Gastrocnemius medialis (tissue), 4 donors: ENCODE results near the gene PXDN.

Source experiments
- POLR2A ChIP-seq, 2 donors: fragments of 450-650 bp; IDR thresholded peaks; one replicate each; pipeline ENCODE4 v1.6.1; 2017; ENCODE audit warnings: antibody characterized with exemption in 2 of 2, mild to moderate bottlenecking in 2 of 2, moderate library complexity in 2 of 2
- TF ChIP-seq, protein P1 (sequence below), 5 experiments: fragments of 450-650 bp in 3 of 5; fragments of 200-600 bp in 2 of 5; sonication (generic) in 2 of 5; IDR thresholded peaks in 4 of 5; conservative IDR thresholded peaks in 1 of 5; 1 replicate in 4 of 5; 2 replicates in 1 of 5; pipeline ENCODE4 v1.5.1; 2016 to 2019; ENCODE audit warnings: antibody characterized with exemption in 5 of 5, mild to moderate bottlenecking in 3 of 5, moderate library complexity in 3 of 5

DNA sequence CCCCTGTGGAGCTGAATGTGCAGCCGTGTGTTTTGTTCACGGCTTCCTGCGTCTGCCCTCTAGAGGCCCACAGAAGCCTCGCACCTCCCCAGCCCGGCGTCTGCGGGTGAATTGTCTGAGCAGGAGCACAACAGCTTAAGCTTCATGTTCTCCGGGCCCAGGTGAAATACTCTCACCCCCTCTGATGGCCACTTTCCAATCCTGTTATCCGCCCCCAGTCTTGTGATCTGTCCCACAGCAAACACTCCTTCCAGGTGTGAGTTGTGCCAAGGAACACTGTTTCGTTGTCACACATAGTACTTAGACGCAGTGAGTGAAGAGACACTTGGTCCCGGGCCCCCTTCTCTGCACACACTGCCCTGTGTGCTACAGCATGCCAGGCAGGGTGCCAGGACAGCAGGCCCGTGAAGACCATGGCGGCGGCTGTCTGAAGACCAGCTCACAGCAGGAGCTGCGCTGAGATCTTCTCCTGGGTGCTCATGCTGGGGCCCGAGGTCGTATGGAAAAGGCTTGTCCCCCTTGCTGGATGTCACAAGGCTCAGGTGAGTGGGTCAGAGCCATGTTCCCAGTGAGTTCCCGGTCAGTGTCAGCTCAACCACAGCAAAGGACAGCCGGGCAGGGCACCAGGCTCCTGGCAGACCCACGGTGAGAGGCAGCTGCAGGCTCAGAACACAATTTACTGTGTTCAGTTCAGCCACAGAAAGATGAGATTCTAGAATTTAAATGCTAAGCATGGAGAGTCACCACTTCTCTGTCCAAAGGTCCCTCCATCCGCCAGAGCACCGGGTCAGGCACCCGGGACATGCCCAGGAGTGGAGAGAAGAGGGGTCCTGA lies 6.8 kb upstream of the PXDN start:
- TF ChIP-seq, protein P1, sequence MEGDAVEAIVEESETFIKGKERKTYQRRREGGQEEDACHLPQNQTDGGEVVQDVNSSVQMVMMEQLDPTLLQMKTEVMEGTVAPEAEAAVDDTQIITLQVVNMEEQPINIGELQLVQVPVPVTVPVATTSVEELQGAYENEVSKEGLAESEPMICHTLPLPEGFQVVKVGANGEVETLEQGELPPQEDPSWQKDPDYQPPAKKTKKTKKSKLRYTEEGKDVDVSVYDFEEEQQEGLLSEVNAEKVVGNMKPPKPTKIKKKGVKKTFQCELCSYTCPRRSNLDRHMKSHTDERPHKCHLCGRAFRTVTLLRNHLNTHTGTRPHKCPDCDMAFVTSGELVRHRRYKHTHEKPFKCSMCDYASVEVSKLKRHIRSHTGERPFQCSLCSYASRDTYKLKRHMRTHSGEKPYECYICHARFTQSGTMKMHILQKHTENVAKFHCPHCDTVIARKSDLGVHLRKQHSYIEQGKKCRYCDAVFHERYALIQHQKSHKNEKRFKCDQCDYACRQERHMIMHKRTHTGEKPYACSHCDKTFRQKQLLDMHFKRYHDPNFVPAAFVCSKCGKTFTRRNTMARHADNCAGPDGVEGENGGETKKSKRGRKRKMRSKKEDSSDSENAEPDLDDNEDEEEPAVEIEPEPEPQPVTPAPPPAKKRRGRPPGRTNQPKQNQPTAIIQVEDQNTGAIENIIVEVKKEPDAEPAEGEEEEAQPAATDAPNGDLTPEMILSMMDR (IDR thresholded peaks at IDR 0.05 in 4 of 5, conservative IDR thresholded peaks at IDR 0.05 in 1 of 5) = peak; percentile 38 to 79 (median 62)
- no peak for TF ChIP-seq POLR2A (IDR thresholded peaks at IDR 0.05)
